ENCODE data around the gene RPS6KA5. TPM values are rescaled to one million over a fixed set of nuclear protein-coding genes. Genes with fewer than 3 reads are reported as not detected.

The RPS6KA5 gene
- total RNA-seq, 4 donors from 2014 or later = 5.8 to 18.4 (median 9.8) TPM

DNA sequence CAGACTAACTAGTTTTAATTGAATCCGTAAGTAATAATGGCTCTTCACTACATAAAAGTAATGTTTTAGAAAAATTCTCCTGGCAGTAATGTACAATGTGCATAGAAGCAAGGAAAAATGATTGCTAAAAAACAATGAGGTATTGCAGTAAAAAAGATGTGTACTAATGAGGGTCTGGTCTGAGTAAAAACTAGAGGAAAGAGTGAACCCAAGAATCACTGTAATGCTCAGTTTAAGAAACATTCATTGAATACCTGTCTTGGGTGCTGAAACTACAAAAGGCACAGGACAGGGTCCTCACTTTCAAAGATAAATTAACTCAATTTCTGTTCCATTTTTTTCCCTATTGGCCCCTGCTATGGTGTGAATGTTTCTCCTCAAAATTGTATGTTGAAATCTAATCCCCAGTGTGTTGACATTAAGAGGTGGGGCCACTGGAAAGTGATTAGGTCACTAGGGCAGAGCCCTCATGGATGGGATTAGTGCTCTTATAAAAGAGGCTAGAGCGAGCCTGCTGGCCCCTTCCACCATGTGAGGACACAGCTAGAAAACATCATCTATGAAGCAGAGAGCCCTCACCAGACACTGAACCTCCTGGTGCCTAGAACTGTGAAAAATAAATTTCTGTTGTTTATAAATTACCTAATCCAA, 51.6 kb downstream of the RPS6KA5 start:
- no peaks in the 10 kb centered on the region for H3K27me3 ChIP-seq
- intact Hi-C loops (cut with DNase I; ENCODE audit: low total_unique reads) (no loop called here), in situ Hi-C loops (cut with MboI; ENCODE audit: low sequenced_read_pairs in 4 of 4) (no loop called here)
- H3K9me3 ChIP-seq = no peaks in the 10 kb centered on the region
- no peaks in the 10 kb centered on the region for H3K36me3 ChIP-seq
- H3K4me3 ChIP-seq = no peak overlapping the region
- H3K4me1 ChIP-seq = peaks cover 3 to 15% of the 10 kb centered on the region in 2 donors
- peak in 1 of 2 donors; percentile 51 for ATAC-seq
- no peak overlapping the region for H3K27ac ChIP-seq
- DNase-seq = no peak
- TF ChIP-seq, protein P1, sequence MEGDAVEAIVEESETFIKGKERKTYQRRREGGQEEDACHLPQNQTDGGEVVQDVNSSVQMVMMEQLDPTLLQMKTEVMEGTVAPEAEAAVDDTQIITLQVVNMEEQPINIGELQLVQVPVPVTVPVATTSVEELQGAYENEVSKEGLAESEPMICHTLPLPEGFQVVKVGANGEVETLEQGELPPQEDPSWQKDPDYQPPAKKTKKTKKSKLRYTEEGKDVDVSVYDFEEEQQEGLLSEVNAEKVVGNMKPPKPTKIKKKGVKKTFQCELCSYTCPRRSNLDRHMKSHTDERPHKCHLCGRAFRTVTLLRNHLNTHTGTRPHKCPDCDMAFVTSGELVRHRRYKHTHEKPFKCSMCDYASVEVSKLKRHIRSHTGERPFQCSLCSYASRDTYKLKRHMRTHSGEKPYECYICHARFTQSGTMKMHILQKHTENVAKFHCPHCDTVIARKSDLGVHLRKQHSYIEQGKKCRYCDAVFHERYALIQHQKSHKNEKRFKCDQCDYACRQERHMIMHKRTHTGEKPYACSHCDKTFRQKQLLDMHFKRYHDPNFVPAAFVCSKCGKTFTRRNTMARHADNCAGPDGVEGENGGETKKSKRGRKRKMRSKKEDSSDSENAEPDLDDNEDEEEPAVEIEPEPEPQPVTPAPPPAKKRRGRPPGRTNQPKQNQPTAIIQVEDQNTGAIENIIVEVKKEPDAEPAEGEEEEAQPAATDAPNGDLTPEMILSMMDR (IDR thresholded peaks at IDR 0.05 in 4 of 5, conservative IDR thresholded peaks at IDR 0.05 in 1 of 5) = no peak
- no peak for TF ChIP-seq POLR2A (IDR thresholded peaks at IDR 0.05)

DNA sequence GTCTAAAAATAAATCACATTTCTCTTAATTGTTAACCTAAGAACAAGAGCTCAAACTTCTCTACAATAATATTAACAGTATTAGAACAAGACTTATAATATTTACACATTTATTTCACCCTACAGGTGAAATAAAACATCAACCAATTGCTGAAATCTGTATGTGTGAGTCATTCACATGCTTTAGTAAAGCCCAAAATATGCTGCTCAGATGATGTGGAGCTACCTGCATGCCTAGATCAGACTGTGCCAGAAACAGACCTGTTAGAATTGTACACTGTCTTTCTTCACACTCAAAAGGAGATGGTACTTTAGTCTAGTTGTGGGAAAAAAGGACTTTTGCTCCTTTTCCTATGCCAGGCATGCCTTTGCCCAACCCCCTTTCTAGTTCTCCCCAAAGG, 54.7 kb downstream of the RPS6KA5 start:
- peaks cover 3 to 11% of the 10 kb centered on the region in 2 donors for H3K4me1 ChIP-seq

DNA sequence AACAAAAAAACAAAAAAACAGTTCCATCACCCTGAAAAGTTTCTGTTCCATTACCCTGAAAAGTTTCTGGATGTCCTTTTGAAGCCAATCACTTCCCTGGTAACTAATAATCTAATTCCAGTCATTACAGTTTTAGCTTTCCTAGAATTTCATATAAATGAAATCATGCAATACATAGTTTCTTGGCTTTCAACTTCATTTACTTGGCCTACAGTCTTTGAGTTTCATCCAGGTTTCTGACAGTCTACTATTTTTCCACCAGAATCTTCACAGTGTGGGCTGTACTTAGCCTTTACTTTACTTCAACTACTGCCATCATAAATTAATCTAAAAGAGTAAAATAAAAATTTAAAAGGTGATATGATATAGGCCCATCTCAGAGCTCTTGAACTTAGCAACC, 55.5 kb downstream of the RPS6KA5 start:
- no peak for DNase-seq
- intact Hi-C loops (cut with DNase I; ENCODE audit: low total_unique reads) (no loop called here), in situ Hi-C loops (cut with MboI; ENCODE audit: low sequenced_read_pairs in 4 of 4) (no loop called here)
- Histone ChIP-seq H3K27ac (no peak overlapping the region), H3K4me3 (no peak overlapping the region), H3K4me1 (peaks cover 3 to 11% of the 10 kb centered on the region in 2 donors), H3K36me3 (no peaks in the 10 kb centered on the region), H3K27me3 (no peaks in the 10 kb centered on the region), H3K9me3 (no peaks in the 10 kb centered on the region)
- TF ChIP-seq, protein P1 (IDR thresholded peaks at IDR 0.05 in 4 of 5, conservative IDR thresholded peaks at IDR 0.05 in 1 of 5) = no peak
- TF ChIP-seq POLR2A (IDR thresholded peaks at IDR 0.05) = no peak
- no peak for ATAC-seq

More for the DNA sequence above, 54.7 kb downstream of the RPS6KA5 start:
- Histone ChIP-seq H3K27ac (no peak overlapping the region), H3K27me3 (no peaks in the 10 kb centered on the region), H3K9me3 (no peaks in the 10 kb centered on the region), H3K36me3 (no peaks in the 10 kb centered on the region), H3K4me3 (no peak overlapping the region)
- DNase-seq = no peak
- no peak for TF ChIP-seq POLR2A (IDR thresholded peaks at IDR 0.05)
- TF ChIP-seq, protein P1 (IDR thresholded peaks at IDR 0.05 in 4 of 5, conservative IDR thresholded peaks at IDR 0.05 in 1 of 5) = no peak
- no peak for ATAC-seq
- intact Hi-C loops (cut with DNase I; ENCODE audit: low total_unique reads) (no loop called here), in situ Hi-C loops (cut with MboI; ENCODE audit: low sequenced_read_pairs in 4 of 4) (no loop called here)

DNA sequence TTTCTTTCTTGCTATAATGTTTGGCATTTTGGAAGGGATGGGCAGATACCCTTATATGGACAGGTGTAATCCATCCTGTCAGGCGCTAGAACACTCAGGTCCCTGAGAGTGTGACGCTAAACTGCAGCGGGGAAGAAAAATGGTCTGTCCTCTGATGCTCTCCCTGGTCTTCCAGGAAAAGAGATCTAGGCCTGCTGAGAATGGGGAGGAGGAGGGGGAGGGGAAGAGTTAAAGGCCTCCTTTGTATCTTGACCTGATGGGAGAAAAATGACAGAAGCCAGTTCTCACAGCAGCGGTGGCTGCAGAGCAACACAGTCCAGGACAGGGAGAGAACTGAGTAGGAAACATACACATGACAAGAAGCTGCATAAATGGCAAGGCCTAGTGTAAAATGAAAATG, 61.1 kb downstream of the RPS6KA5 start:
- DNase-seq (no peak), ATAC-seq (no peak)
- Histone ChIP-seq H3K36me3 (no peaks in the 10 kb centered on the region), H3K27ac (no peak overlapping the region), H3K27me3 (no peaks in the 10 kb centered on the region), H3K9me3 (no peaks in the 10 kb centered on the region), H3K4me3 (no peak overlapping the region), H3K4me1 (no peaks in the 10 kb centered on the region)
- intact Hi-C loops (cut with DNase I; ENCODE audit: low total_unique reads) (no loop called here), in situ Hi-C loops (cut with MboI; ENCODE audit: low sequenced_read_pairs in 4 of 4) (no loop called here)
- no peak for TF ChIP-seq POLR2A (IDR thresholded peaks at IDR 0.05)

DNA sequence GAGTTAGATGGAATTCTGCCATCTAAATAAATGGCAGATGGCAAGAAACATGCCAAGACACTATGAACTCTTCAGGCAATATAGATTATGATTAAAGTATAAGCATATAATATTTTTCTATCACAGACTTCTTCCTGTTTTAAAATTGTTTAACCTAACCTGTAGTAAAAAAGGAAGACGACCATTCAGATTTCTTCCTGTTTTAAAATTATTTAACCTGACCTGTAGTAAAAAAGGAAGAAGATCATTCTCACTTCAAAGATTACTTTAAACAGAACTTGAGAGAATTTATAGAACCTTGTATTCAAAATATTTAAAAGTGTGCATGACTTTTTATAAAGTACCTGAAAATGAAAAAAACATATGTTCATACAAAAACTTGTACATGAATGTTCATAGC, 63.5 kb downstream of the RPS6KA5 start:
- H3K27ac ChIP-seq = no peak overlapping the region

More for the DNA sequence above, 63.5 kb downstream of the RPS6KA5 start:
- in situ Hi-C loops (cut with MboI; ENCODE audit: low sequenced_read_pairs in 4 of 4) = no loop called here
- Histone ChIP-seq H3K9me3 (no peaks in the 10 kb centered on the region), H3K27me3 (no peaks in the 10 kb centered on the region), H3K4me1 (no peaks in the 10 kb centered on the region), H3K36me3 (no peaks in the 10 kb centered on the region), H3K4me3 (no peak overlapping the region)
- DNase-seq (no peak), ATAC-seq (no peak)
- intact Hi-C loops (cut with DNase I; ENCODE audit: low total_unique reads) = no loop called here
- no peak for TF ChIP-seq POLR2A (IDR thresholded peaks at IDR 0.05)
- TF ChIP-seq, protein P1 (IDR thresholded peaks at IDR 0.05 in 4 of 5, conservative IDR thresholded peaks at IDR 0.05 in 1 of 5) = no peak

Measured in gastrocnemius medialis (tissue), 4 donors.